Left forelimb (tissue), 1 donor: ENCODE data around the gene PDCD1LG2.
"Not testable (repeated sequence)": the region's sequence is repeated elsewhere in the genome, so short reads cannot be mapped to it uniquely, and the experiment has no call there.

Source experiments
- DNase-seq: peaks from one replicate; pipeline ENCODE4 v3.0.0-alpha.2; 2018; ENCODE audit warnings: low spot score

PDCD1LG2 gene

DNA sequence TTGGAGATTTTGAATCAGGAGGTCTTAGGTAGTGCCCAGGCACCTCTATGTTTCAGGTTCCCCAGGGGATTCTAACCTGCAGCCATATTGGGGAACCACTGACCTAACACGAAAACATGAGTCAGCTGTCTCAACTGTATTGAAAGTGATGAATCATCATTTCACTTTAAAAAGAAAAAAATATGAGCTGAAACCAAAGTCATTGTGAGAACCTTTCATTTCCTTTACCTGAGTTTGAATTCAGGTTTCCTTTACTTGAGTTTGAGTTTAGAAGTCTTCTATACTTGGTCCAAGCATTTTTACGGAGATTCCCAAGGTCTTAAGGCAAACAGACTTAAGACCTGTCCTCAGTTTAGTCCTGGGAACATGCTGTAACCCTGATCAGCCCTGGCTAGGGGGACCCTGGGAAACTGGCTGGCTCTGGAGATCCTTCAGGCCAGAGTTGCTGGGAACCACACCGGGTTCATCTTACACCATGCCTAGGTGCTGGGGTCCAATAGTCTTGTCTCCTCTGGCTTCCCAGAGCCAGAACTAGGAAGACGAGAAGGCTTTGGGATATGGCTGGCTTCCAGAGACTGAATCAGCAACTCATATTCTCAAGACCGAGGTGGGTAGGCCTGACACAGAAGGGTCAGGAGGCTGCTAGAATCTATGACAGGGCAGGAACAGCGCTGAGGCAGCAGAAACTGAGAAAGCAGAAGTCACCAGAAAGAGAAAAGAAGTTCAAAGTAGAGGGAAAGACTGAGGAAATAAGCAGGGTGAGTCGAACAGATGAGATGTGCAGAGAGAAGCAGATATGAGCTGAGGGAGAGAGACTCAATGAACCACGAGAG lies 16.4 kb upstream of the PDCD1LG2 start:
- no peak for DNase-seq

DNA sequence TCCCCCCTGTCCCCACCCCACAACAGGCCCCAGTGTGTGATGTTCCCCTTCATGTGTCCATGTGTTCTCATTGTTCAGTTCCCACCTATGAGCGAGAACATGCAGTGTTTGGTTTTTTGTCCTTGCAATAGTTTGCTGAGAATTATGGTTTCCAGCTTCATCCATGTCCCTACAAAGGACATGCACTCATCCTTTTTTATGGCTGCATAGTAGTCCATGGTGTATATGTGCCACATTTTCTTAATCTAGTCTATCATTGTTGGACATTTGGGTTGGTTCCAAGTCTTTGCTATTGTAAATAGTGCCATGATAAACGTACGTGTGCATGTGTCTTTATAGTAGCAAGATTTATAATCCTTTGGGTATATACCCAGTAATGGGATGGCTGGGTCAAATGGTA lies 15.6 kb upstream of the PDCD1LG2 start:
- not testable (repeated sequence) for DNase-seq

DNA sequence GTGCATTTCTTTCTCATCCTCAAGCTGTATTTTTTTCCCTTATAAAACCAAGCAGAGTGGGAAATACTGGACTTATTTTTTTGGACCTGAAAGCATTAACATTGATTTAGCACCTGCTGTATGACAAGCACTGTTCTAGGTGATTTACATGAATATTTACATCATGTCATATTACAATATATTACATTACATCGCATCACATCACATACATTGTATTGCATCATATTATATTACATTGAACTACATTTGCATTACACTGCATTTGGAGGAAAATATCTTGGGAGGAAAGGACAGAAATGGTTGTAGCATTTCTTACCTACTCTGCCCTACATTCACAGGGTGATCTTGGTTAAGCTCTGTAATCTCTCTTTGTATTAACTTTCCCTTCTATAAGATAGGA lies 11.2 kb upstream of the PDCD1LG2 start:
- no peak for DNase-seq

DNA sequence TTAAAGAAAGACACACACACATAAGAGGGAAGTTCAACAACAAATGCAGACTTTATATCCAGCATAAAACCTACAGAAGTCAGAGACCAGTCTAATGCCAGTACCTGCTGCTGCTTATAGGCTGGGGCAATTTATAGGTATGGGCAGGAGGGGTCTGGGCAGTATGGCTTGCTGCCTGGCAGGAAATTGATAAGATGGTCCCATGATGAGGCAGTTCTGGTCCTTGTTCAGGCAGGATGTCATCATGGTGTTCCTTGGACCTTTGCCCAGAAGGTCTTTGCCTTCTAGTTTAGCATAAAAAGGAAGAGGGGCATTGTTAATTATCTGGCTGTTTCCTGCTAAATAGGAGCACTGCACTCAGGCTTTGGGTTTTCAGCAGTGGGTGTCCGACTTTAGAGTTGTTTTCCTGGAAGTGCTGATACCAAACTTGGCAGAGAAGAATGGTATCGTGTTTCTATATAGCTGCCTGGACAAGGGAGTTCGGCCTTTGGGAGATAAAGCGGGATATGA lies 10.4 kb upstream of the PDCD1LG2 start:
- no peak for DNase-seq

DNA sequence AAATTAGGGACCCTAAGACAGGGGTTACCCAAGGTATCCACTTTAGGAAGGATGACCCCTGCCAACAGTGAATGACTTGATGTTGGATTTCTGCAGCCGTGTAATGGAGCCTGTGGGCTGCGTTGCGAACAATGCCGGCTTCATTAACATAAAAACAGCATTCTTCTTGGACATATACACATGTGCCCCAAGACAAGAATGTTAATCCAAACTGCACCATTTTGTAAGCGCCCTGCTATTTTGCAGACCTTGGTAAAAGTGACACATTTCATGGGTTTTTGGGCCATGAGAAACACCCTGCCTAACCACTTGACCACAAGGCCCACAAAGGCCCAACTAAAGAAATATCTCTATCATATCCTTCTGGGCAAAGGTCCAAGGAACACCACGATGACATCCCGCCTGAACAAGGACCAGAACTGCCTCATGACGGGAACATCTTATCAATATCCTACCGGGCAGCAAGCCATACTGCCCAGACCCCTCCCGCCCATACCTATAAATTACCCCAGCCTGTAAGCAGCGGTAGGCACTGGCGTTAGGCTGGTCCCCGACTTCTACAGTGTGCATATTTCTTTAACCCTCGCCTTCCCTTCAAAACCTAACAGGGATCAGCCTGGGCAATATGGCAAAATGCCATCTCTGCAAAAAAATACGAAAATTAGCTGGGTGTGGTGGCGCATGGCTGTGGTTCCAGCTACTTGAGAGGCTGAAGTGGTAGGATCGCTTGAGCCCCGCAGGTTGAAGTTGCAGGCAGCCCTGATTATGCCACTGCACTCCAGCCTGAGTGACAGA lies 9.7 kb upstream of the PDCD1LG2 start:
- no peak for DNase-seq

DNA sequence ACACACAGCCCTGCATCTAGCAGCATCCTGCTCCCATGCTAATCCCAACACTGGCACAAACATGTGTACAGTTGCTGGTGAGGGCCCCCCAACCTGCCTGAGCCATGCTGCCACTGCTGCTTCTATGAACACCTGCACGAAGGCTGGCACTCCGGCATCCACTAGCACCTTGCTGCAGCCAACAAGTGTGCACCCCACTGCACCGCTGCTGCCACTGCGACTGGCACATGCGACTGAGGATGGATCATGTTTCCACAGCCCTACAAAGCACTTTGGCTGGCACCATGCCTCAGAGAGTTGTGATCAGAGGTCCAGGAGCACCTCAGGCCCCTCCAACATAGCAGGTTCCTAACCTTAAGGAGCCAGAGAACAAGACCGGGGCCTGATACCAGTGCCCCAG lies 7.8 kb upstream of the PDCD1LG2 start:
- DNase-seq: no peak

DNA sequence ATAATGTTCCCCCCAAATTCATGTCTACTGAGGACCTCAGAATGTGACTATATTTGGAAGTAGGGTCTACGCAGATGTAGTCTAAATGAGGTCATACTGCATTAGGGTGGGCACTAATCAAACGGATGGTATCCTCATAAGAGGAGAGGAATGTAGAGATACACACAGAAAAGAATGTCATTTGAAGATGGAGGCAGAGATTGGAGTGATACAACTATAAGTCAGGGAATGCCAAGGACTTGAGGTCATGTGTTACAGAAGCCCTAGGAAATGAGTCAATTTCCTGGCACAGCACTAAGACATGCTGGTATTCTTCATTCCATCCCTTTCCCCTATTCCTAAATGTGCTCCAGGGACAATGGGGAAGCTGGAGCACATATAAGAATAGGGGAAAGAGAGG lies 758 bp upstream of the PDCD1LG2 start:
- DNase-seq: no peak

DNA sequence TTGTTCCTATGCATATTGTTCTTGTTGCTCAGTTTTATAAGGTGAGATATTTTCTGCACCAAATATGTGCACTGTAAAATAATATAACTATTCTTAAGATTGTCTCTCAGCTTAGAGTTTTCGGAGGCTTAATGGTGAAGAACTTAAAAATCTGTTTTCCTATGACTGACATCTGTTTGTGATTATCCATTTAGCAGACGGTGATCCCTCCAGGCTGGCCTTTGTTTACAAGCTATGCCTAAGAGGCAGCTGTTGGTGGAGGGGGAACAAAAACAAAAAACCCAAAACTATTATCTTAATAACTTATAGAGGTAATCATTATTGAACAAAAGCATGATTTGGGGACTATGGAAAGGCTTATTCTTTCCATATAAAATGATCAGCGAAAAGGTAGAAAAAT lies 658 bp downstream of the PDCD1LG2 start:
- no peak for DNase-seq

DNA sequence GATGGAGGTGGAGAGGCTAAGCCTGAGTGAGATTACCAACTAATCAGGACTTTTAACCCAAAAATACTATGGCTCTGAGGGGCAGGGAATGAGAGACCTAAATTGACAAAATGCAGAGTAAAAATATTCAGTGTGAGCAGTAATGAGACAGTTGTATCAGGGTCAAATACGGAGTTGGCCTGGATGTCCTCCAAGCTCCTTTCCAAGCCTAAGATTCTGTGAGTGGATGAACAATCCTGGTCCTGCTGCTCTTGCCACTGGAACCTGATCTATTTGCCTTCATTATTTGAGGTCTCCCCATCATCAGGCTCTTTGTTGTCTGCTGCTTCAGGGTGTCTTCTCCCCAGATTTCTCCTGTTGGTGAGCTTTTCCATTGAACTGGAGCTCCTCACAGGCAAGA lies 1.1 kb downstream of the PDCD1LG2 start:
- no peak for DNase-seq

DNA sequence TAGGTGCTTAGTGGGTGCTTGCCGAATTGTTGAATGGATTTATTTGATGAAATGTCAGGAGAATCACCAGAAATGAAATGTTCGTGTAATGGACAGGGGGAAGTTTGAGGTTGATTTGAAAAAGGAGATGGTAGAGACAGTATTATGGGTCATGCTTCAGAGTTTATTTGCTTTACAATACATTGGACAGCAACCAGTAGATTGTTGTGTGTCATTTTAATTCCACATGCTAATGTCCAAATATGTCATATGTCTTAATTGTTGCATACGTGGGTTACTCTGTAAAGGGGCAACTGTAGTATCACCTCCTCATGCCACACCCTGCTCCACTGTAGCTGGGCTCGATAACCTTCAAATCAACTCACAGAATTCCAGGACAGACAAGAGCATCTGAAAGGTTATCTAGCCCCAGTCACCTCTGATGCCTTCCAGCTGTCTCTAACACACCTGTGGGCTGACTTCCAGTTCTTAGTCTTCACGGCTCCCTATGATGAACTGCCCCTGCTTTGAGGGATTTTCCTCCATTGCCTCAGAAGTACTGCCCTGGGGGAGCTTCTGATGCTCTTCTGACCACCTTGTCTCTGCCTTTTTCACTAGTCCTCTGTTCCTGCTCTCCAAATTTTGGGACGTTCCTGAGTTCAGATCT lies 1.7 kb downstream of the PDCD1LG2 start:
- DNase-seq: no peak

DNA sequence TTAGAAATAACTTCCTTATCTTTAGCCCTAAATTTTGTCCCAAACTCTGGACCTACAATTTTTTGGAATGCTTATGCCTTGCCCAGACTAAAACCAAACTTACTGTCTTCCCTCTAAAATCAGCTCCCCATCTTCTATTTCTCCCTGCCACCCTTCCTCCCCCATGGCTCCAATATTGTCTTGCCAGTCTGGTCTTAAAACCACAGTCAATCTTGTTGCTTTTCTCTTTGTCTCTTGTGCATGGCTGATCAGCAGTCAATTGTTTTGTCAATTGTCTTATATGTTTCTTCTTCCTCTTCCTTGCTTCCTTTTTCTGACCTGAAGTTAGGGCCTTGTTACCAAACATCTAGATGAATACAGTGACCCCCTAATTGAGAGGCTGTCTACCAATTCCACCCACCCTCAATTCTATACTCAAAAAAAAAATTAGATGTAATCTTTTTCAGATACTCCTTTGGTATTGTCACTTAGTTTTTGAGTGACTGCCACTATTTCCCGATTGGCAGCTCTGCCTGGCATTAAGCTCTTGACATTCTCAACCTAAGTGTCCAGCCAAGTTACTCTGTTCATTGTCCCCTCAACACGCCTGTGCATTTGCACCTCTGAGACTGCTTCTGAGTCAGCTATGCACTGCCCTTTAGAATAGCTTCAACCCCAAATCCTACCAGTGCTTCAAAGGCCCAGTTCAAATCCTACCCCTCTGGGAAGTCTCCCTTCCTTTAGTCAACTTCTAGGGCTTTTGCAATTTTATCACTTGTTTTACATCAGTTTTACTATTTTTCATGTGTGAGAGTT lies 2.5 kb downstream of the PDCD1LG2 start:
- DNase-seq: no peak

DNA sequence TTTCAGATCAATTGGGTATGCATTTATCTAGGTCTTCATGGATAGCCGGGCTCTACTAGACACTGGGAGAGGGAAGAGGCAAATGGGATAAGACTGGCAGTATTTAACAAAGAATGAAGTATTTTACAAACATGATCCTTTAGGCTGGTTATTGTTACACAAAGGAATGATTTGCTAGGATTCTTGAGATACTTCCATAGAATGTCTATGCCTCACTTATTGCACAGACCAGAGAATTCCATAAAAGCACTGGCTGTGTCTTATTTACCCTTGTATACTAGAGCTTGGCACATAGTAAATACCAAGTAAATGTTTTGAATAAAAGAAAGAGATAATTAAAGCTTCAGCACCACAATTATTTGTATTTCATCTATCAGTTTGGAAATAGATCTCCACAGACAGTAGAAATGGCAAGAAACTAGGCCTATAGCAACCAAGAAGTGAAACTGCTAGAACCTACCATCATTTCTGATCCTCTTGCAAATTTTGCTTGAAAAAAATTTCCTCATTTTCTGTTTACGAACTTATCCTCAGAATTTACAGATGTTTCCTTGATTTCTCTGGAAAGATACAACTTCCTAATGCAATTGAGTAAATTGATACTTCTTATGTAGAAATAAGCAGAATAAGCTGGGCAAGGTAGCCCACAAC lies 3.8 kb downstream of the PDCD1LG2 start:
- DNase-seq: no peak

DNA sequence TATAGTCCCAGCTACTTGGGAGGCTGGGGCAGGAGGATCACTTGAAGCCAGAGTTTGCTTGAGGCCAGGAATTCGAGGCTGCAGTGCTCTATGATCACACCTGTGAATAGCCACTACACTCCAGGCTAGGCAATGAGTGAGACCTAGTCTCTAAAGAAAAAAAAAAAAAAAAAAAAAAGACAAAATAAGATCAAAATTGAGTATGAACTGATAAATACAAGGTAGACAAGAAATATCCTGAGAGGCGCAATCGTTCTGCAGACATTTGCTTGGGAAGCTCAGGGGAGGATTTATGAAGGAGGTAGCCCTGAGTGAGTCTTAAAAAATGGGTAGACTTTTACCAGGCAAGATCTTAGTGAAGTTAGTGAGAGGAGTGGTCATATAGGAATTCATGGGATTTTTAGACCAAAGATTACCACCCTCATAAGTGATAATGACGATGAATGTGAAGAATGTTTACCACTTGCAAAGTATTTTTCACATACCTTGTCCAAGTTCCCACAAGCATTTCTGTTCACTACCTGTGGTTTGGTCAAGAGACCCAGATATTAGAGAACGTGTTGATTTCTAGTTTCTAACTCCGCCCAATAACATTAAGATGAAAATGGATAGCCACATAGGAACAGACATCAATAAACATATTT lies 4.4 kb downstream of the PDCD1LG2 start:
- no peak for DNase-seq

DNA sequence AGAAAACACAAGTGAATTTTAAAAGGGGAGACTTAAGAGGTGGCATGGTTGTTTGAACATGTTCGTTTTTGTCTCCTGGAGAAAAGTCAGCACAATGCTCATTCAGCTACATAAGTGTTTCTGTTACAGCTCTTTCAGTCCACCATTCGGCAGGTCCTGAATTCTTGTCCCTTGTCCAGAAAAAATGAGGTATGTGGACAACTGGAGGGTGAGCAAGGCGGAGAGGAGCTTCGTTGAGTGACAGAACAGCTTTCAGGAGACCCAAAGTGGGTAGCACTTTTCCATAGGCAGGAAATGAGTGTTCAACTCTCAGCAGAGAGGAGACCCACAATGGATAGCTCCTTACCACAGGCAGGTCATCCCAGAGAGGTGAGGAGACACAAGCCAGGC lies 4.9 kb downstream of the PDCD1LG2 start:
- DNase-seq: no peak

DNA sequence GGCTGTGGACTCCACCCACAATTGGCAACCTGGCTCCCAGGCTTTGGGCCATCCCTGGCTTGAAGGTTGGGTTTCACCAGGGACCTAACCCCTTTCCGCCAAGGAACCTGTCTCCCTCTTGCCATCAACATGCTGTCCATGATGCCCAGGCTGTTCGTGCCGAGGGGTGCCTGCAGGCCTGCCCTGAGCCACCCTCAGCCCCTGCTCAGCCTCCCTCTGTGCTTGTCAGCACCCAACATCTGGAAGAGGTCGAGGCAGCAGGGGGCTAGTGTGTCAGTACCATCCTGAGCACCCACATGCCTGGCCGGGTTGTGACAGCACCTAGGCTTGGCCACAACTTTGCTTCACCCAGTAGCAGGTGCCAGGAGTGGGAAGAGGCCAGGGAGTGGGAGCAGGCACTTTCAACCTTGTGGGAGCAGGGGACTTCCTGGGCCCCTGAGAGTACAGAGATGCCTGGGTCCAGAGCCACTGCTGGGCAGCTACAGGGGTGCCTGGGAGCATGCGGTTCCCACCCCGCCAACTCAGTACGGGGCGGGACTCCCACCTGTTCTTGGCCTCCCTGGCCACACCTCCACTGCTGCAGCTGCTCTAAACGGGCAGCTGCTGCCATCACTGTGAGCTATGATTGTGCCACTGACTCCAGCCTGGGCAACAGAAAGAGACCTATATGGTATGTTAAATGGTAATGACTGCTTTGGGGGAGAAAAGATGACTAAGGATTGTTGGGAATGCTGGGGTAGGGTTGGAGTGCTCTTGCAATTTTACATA lies 6.3 kb downstream of the PDCD1LG2 start:
- no peak for DNase-seq

DNA sequence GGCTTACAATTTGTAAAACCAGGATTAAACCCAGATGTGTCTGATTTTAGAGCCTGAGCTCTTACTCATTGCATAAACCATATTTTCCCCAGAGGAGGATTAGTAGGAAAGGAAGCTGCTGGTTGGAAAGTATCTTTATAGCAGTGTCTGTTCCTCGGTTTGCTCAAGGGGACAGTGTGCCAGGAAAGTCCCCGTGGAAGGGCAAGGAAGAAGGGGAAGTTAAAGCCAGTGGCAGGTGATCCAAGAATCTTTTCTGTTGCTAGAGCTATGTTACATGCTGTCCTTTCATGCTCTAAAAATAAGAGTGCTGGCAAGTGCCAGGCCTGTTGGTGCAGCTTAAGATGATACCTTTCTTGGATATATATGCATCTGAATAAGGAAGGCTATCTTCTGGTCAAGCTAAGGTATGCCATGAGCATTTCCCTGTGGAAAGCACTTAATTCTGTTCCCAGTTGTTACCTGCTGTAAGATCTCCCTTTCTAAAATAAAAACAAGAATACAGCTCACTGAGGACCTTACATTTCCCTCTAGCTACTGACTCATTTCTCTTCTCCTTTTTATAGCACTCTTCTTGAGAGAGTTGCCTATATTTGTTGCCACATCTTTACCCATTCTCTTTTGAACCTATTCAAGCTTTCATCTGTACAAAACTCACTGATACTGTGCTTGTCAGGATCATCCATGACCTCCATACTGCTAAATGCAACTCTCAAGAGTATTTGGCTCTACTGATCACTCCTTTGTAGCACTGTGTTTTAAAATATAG lies 8.0 kb downstream of the PDCD1LG2 start:
- DNase-seq: no peak

DNA sequence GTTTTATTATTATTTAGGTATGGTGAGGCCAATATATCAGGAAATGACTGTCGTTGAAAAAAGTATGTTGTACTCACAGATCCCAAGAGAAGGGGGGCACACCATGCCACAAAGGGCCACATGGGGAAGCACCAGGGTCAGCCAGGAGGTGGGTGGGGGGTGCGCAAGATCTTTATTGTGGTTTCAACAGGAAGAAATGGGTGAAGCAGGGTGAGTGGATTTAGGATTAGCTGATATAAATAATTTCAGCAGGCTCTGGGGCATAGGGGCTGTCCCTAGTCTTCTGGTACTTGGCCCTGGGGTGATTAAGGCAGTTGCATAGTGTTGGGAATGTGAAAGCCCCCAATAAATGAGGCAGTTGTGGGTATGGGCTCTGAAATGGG lies 8.6 kb downstream of the PDCD1LG2 start:
- no peak for DNase-seq

DNA sequence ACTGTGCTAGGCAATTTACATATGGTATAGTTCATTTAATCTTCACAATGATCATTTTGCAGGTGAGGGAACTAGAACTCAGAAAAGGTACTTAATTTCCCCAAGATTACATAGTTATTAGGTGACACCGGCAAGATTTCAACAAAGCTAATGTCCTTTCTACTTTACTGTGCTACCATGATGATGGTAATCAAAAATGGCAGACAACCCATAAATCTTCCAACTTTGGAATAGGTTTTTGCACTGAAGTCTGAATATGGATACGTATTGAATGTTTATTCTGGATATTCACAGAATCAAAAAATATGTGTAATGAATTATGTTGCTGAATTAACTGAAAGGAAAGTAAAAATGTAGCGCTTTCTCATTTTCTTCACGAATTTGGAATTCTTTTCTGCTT lies 13.8 kb downstream of the PDCD1LG2 start:
- no peak for DNase-seq

DNA sequence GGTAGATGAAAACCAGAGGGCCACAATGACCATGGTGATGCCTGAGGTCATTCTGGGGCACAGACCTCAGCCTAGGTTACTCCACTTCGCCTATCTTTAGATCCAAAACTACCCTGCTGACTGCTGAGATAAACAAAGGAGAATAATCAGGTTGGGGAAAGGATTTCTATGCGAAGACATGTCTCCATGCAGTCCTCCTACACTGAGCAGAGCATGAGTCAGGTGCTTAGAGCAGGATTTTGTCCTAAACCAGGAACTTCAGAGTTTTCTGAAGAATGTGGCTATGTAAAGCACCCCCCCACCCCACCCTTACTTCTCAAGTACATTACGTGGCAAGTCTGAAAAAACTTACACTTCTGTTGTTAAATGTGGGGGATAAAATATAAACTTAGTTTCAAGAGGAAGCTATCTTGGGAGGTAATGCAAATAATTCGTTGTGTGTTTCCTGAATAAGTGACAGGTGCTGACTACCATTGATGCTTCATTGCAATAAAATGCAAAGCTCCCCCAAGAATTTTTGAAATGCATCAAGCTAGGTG lies 19.4 kb downstream of the PDCD1LG2 start:
- DNase-seq: no peak
